ENCODE measurements around the gene RASGEF1B. TPM values are rescaled to one million over a fixed set of nuclear protein-coding genes. Genes with fewer than 3 reads are reported as not detected.

RASGEF1B gene
- total RNA-seq, 1 experiment from 2014 or later = 6.9 TPM

DNA sequence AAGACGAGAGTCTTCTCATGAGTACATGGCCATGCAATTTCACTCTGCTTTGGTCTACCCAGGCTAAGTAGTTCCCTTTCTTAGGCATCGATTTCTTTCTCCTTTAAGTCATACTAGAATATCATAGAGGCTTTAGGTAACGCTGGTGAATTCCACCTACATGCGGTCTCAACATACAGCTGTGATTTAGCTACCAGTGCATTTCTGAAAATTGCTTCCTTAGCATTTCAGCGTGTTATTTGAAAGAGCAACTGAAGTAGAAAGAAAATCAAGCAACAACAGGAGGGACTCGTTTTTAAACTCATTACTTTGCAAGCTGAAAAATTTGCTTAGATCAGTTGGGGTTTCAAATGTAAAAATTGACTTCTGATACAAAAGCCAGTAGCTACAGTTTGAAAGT lies 48.1 kb upstream of the RASGEF1B start:
- H3K27me3 Mint-ChIP-seq (ENCODE audit: low read depth) = no peaks in the 10 kb centered on the region
- peaks cover 5% of the 10 kb centered on the region for H3K9me3 Mint-ChIP-seq
- POLR2A ChIA-PET = no interaction called here
- no peak overlapping the region for H3K27ac Mint-ChIP-seq
- CTCF ChIA-PET = no interaction called here
- peaks cover 28% of the 10 kb centered on the region for H3K4me1 Mint-ChIP-seq
- ATAC-seq = no peak
- H3K4me3 Mint-ChIP-seq = no peak overlapping the region
- TF ChIP-seq ZBTB43 (CRISPR knock-in tag; IDR thresholded peaks at IDR 0.05) (no peak), STAT6 (CRISPR knock-in tag; conservative IDR thresholded peaks at IDR 0.05; ENCODE audit: low read depth) (no peak), AR (CRISPR knock-in tag; IDR thresholded peaks at IDR 0.05) (no peak)
- no peak for DNase-seq (ENCODE audit: low spot score)
- no peaks in the 10 kb centered on the region; the same call in 1 of the 2 replicates for H3K36me3 Mint-ChIP-seq

DNA sequence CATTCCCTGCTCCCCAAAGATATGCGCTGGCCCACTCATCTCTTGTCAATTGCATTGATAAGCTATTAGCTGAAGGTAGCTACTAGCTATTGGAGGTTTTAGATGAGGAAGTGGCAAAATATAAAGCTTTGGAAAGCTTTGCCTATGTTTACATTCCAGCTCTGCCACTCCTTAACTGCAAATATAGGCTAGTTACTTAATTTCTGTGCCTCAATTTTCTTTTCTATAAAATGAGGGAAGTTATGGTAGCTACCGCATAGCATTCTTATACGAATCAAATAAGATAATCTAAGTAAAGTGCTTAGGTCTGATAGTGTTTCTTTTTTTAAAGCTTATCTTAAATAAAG lies 47.7 kb upstream of the RASGEF1B start:
- ATAC-seq = no peak
- Mint-ChIP-seq H3K36me3 (no peaks in the 10 kb centered on the region; the same call in 1 of the 2 replicates), H3K27me3 (ENCODE audit: low read depth) (no peaks in the 10 kb centered on the region), H3K4me1 (peaks cover 28% of the 10 kb centered on the region), H3K4me3 (no peak overlapping the region), H3K27ac (no peak overlapping the region), H3K9me3 (peaks cover 5% of the 10 kb centered on the region)
- ChIA-PET CTCF (interaction anchor here (1.0 kb wide), 1 partner anchor 42 kb away, joined by 4 read pairs; no protein-coding TSS in a partner anchor), POLR2A (no interaction called here)
- TF ChIP-seq CREB1 (CRISPR knock-in tag; IDR thresholded peaks at IDR 0.05) = no peak
- no peak for TF ChIP-seq SOX15 (CRISPR knock-in tag; IDR thresholded peaks at IDR 0.05)
- TF ChIP-seq JUN (CRISPR knock-in tag; IDR thresholded peaks at IDR 0.05) = no peak
- TF ChIP-seq ZNF263 (CRISPR knock-in tag; IDR thresholded peaks at IDR 0.05; ENCODE audit: low read depth) = no peak
- TF ChIP-seq ETV6 (CRISPR knock-in tag; IDR thresholded peaks at IDR 0.05) = no peak
- no peak for TF ChIP-seq NFATC4 (CRISPR knock-in tag; IDR thresholded peaks at IDR 0.05)
- TF ChIP-seq SMAD3 (CRISPR knock-in tag; IDR thresholded peaks at IDR 0.05; ENCODE audit: borderline replicate concordance) = no peak
- no peak for TF ChIP-seq GTF2I (CRISPR knock-in tag; conservative IDR thresholded peaks at IDR 0.05)
- no peak for TF ChIP-seq NR2C2 (CRISPR knock-in tag; IDR thresholded peaks at IDR 0.05)
- TF ChIP-seq, protein P1, sequence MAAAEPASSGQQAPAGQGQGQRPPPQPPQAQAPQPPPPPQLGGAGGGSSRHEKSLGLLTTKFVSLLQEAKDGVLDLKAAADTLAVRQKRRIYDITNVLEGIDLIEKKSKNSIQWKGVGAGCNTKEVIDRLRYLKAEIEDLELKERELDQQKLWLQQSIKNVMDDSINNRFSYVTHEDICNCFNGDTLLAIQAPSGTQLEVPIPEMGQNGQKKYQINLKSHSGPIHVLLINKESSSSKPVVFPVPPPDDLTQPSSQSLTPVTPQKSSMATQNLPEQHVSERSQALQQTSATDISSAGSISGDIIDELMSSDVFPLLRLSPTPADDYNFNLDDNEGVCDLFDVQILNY (CRISPR knock-in tag; IDR thresholded peaks at IDR 0.05) = no peak
- TF ChIP-seq MYBL2 (CRISPR knock-in tag; IDR thresholded peaks at IDR 0.05) = no peak
- no peak for TF ChIP-seq ATF3 (CRISPR knock-in tag; conservative IDR thresholded peaks at IDR 0.05)
- TF ChIP-seq ZNF121 (CRISPR knock-in tag; IDR thresholded peaks at IDR 0.05) = no peak
- no peak for TF ChIP-seq ZMAT4 (CRISPR knock-in tag; IDR thresholded peaks at IDR 0.05)
- TF ChIP-seq, protein P2, sequence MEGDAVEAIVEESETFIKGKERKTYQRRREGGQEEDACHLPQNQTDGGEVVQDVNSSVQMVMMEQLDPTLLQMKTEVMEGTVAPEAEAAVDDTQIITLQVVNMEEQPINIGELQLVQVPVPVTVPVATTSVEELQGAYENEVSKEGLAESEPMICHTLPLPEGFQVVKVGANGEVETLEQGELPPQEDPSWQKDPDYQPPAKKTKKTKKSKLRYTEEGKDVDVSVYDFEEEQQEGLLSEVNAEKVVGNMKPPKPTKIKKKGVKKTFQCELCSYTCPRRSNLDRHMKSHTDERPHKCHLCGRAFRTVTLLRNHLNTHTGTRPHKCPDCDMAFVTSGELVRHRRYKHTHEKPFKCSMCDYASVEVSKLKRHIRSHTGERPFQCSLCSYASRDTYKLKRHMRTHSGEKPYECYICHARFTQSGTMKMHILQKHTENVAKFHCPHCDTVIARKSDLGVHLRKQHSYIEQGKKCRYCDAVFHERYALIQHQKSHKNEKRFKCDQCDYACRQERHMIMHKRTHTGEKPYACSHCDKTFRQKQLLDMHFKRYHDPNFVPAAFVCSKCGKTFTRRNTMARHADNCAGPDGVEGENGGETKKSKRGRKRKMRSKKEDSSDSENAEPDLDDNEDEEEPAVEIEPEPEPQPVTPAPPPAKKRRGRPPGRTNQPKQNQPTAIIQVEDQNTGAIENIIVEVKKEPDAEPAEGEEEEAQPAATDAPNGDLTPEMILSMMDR (IDR thresholded peaks at IDR 0.05) = no peak
- no peak for TF ChIP-seq ZNF396 (CRISPR knock-in tag; IDR thresholded peaks at IDR 0.05; ENCODE audit: borderline replicate concordance)
- TF ChIP-seq EMX1 (CRISPR knock-in tag; IDR thresholded peaks at IDR 0.05) = no peak
- no peak for TF ChIP-seq ZNF671 (CRISPR knock-in tag; IDR thresholded peaks at IDR 0.05)
- TF ChIP-seq AR (CRISPR knock-in tag; IDR thresholded peaks at IDR 0.05) = no peak
- no peak for TF ChIP-seq MLX (CRISPR knock-in tag; IDR thresholded peaks at IDR 0.05)
- DNase-seq (ENCODE audit: low spot score) = no peak

All from WTC11 (cell line).